HCT116 (cell line): Measurements from ENCODE around the gene FHIT. TPM values are rescaled to one million over a fixed set of nuclear protein-coding genes. Genes with fewer than 3 reads are reported as not detected.

ENCODE experiments used
- ATAC-seq: fragments of 200-7000 bp; cut with Tn5 transposase; 2 replicates; pipeline ENCODE4 v1.9.1; 2020; ENCODE audit warnings: mild to moderate bottlenecking, moderate library complexity
- BruUV-seq: library from RNA; stranded (reverse); fragments of 400-500 nt; replicated peaks from 2 replicates; lab custom pipeline; 2021; lab: Mats Ljungman, UMichigan
- CTCF ChIA-PET: fragments of 300-600 bp; sonication (Branson Sonifier 250); formaldehyde crosslinking; loops from one replicate; lab custom pipeline; 2021; ENCODE audit warnings: antibody characterized with exemption; lab: Charles Lee
- POLR2A ChIA-PET: fragments of 300-600, 350-600 bp; sonication (Branson Sonifier 250); formaldehyde crosslinking; loops from one replicate; lab custom pipeline; 2021; ENCODE audit warnings: antibody characterized with exemption; lab: Charles Lee
- RAD21 ChIA-PET, 2 experiments: fragments of 300-600 bp; sonication (Branson Sonifier 250); formaldehyde crosslinking; loops; one replicate each; lab custom pipeline; 2023; ENCODE audit warnings: low total read pairs in 2 of 2; ENCODE audit not compliant: uncharacterized antibody in 2 of 2, unreplicated experiment in 2 of 2, low non-redundant PET in 1 of 2; lab: Charles Lee
- DNase-seq: peaks from one replicate; pipeline ENCODE4 v3.0.0-alpha.2; 2010; ENCODE audit warnings: low read depth, low spot score
- H2AFZ ChIP-seq: fragments of 200-600 bp; shearing (Covaris generic), sonication (generic); 2 replicates; pipeline ENCODE4 v1.6.1; 2017; ENCODE audit warnings: low read depth, mixed run types, mixed read lengths, antibody characterized with exemption, low read length; ENCODE audit not compliant: poor library complexity, severe bottlenecking
- H3K27ac ChIP-seq: 2 replicates; pipeline ENCODE4 v1.5.1; 2012; ENCODE audit warnings: low read depth, low read length
- H3K27me3 ChIP-seq: fragments of 200-600 bp; sonication (generic); 2 replicates; pipeline ENCODE4 v1.6.1; 2016; ENCODE audit warnings: mixed run types, low read length, mixed read lengths; ENCODE audit not compliant: insufficient read depth
- H3K36me3 ChIP-seq, 2 experiments: fragments of 200-500 bp in 1 of 2; fragments of 200-600 bp in 1 of 2; sonication (Bioruptor generic) in 1 of 2; sonication (generic) in 1 of 2; 2 replicates each; pipeline versions ENCODE4 v1.5.1 to v1.6.1; 2014 to 2016; ENCODE audit warnings: low read length in 2 of 2, inconsistent platforms in 1 of 2, mixed read lengths in 1 of 2, mixed run types in 1 of 2; ENCODE audit not compliant: insufficient read depth in 2 of 2, control insufficient read depth in 1 of 2
- H3K4me1 ChIP-seq, 2 experiments: fragments of 200-600 bp in 1 of 2; sonication (generic) in 1 of 2; 2 replicates each; pipeline versions ENCODE4 v1.5.1 to v1.6.1; 2012 to 2017; ENCODE audit warnings: low read length in 2 of 2, inconsistent platforms in 1 of 2, mild to moderate bottlenecking in 1 of 2, mixed read lengths in 1 of 2, mixed run types in 1 of 2, moderate library complexity in 1 of 2; ENCODE audit not compliant: insufficient read depth in 2 of 2, control insufficient read depth in 1 of 2
- H3K4me2 ChIP-seq: fragments of 200-600 bp; sonication (generic); 2 replicates; pipeline ENCODE4 v1.6.1; 2017; ENCODE audit warnings: mixed run types, low read length, mixed read lengths
- H3K4me3 ChIP-seq, 2 experiments: fragments of 200-600 bp in 1 of 2; sonication (generic) in 1 of 2; replicated peaks in 1 of 2; 2 replicates each; pipeline ENCODE4 v1.5.1; 2011 to 2016; ENCODE audit warnings: low read length in 2 of 2, control low read depth in 1 of 2, low read depth in 1 of 2, mild to moderate bottlenecking in 1 of 2, mixed read lengths in 1 of 2, mixed run types in 1 of 2
- H3K79me2 ChIP-seq: fragments of 200-600 bp; sonication (generic); 2 replicates; pipeline ENCODE4 v1.6.1; 2017; ENCODE audit warnings: mild to moderate bottlenecking, mixed run types, low read length, moderate library complexity, mixed read lengths; ENCODE audit not compliant: insufficient read depth
- H3K9ac ChIP-seq: fragments of 200-600 bp; sonication (generic); 2 replicates; pipeline ENCODE4 v1.6.1; 2016; ENCODE audit warnings: low read length, mixed read lengths
- H3K9me2 ChIP-seq: fragments of 200-600 bp; sonication (generic), shearing (Covaris generic); 2 replicates; pipeline ENCODE4 v1.6.1; 2017; ENCODE audit warnings: mixed run types, mild to moderate bottlenecking, moderate library complexity; ENCODE audit not compliant: insufficient read depth
- H3K9me3 ChIP-seq, 2 experiments: fragments of 200-500 bp in 1 of 2; fragments of 200-600 bp in 1 of 2; sonication (Bioruptor generic) in 1 of 2; sonication (generic) in 1 of 2; 2 replicates each; pipeline ENCODE4 v1.6.1; 2014 to 2017; ENCODE audit warnings: low read length in 2 of 2, mixed read lengths in 2 of 2, inconsistent platforms in 1 of 2, low read depth in 1 of 2, mild to moderate bottlenecking in 1 of 2, mixed run types in 1 of 2, moderate library complexity in 1 of 2; ENCODE audit not compliant: control insufficient read depth in 1 of 2, insufficient read depth in 1 of 2
- H4K20me1 ChIP-seq: fragments of 200-600 bp; sonication (generic), shearing (Covaris generic); 2 replicates; pipeline ENCODE4 v1.6.1; 2017; ENCODE audit warnings: mixed run types, mild to moderate bottlenecking, moderate library complexity; ENCODE audit not compliant: insufficient read depth
- ATF3 ChIP-seq: IDR thresholded peaks from 2 replicates; pipeline ENCODE4 v1.6.1; 2012
- CBX3 ChIP-seq: IDR thresholded peaks from 2 replicates; pipeline ENCODE4 v1.6.1; 2012; ENCODE audit warnings: low read depth
- CEBPB ChIP-seq: IDR thresholded peaks from 2 replicates; pipeline ENCODE4 v1.6.1; 2012; ENCODE audit warnings: low read depth
- CTCF ChIP-seq, 3 experiments: fragments of 200-600 bp in 1 of 3; sonication (generic) in 1 of 3; IDR thresholded peaks in 2 of 3; conservative IDR thresholded peaks in 1 of 3; 2 replicates each; pipeline ENCODE4 v1.5.1; 2012 to 2017; ENCODE audit warnings: low read depth in 2 of 3, low read length in 2 of 3, antibody characterized with exemption in 1 of 3, borderline replicate concordance in 1 of 3, control low read depth in 1 of 3, mild to moderate bottlenecking in 1 of 3, mixed read lengths in 1 of 3, mixed run types in 1 of 3, moderate library complexity in 1 of 3; ENCODE audit not compliant: insufficient read depth in 1 of 3
- EGR1 ChIP-seq: IDR thresholded peaks from 2 replicates; pipeline ENCODE4 v1.6.1; 2012; ENCODE audit warnings: low read depth
- ELF1 ChIP-seq: IDR thresholded peaks from 2 replicates; pipeline ENCODE4 v1.6.1; 2012; ENCODE audit warnings: low read depth, borderline replicate concordance
- EZH2 ChIP-seq: fragments of 200-600 bp; sonication (generic); IDR thresholded peaks from 2 replicates; pipeline ENCODE4 v1.6.1; 2017; ENCODE audit warnings: antibody characterized with exemption, mixed run types
- FOSL1 ChIP-seq: IDR thresholded peaks from 2 replicates; pipeline ENCODE4 v1.6.1; 2012; ENCODE audit warnings: low read depth
- JUND ChIP-seq: IDR thresholded peaks from 2 replicates; pipeline ENCODE4 v1.6.1; 2012
- MAX ChIP-seq: IDR thresholded peaks from 2 replicates; pipeline ENCODE4 v1.6.1; 2012
- POLR2A ChIP-seq: IDR thresholded peaks from 2 replicates; pipeline ENCODE4 v1.7.0; 2011; ENCODE audit warnings: borderline replicate concordance; ENCODE audit not compliant: insufficient read depth, insufficient read length; ENCODE audit errors: extremely low read depth
- POLR2AphosphoS5 ChIP-seq: IDR thresholded peaks from 2 replicates; pipeline ENCODE4 v1.6.1; 2011; ENCODE audit warnings: mild to moderate bottlenecking, low read depth, low read length, moderate library complexity
- RAD21 ChIP-seq: IDR thresholded peaks from 2 replicates; pipeline ENCODE4 v1.6.1; 2012; ENCODE audit warnings: low read depth, mild to moderate bottlenecking
- REST ChIP-seq: IDR thresholded peaks from 2 replicates; pipeline ENCODE4 v1.6.1; 2012; ENCODE audit warnings: low read depth
- SIN3A ChIP-seq: IDR thresholded peaks from 2 replicates; pipeline ENCODE4 v1.6.1; 2012; ENCODE audit warnings: low read depth
- SP1 ChIP-seq: IDR thresholded peaks from 2 replicates; pipeline ENCODE4 v1.6.1; 2012; ENCODE audit warnings: low read depth
- TCF7L2 ChIP-seq: IDR thresholded peaks from 2 replicates; pipeline ENCODE4 v1.7.0; 2011; ENCODE audit warnings: borderline replicate concordance, inconsistent platforms; ENCODE audit not compliant: insufficient read depth, insufficient read length; ENCODE audit errors: extremely low read depth
- YY1 ChIP-seq: IDR thresholded peaks from 2 replicates; pipeline ENCODE4 v1.6.1; 2011; ENCODE audit warnings: low read length, low read depth, moderate library complexity, mild to moderate bottlenecking; ENCODE audit not compliant: insufficient replicate concordance; ENCODE audit errors: extremely low read depth
- ZBTB33 ChIP-seq: IDR thresholded peaks from 2 replicates; pipeline ENCODE4 v1.6.1; 2011; ENCODE audit warnings: mild to moderate bottlenecking, low read length, moderate library complexity; ENCODE audit not compliant: insufficient replicate concordance; ENCODE audit errors: extremely low read depth
- ZNF274 ChIP-seq: fragments of 200-500 bp; sonication (Bioruptor generic); IDR thresholded peaks from 2 replicates; pipeline ENCODE4 v1.6.1; 2014; ENCODE audit warnings: mild to moderate bottlenecking, low read depth, low read length, inconsistent platforms
- intact Hi-C: fragments of 100-400 bp; cut with micrococcal nuclease; formaldehyde crosslinking; loops from 2 replicates; pipeline ENCODE4 v1.10.0; 2022
- total RNA-seq: library from RNA; stranded (reverse); gene quantifications from one replicate; pipeline ENCODE4 v1.2.1, GENCODE V29; 2021; ENCODE audit not compliant: unreplicated experiment

FHIT gene
- total RNA-seq, 1 experiment from 2014 or later = 20.1 TPM

- RAD21 ChIA-PET = no interaction called here
- Histone ChIP-seq H3K9ac (no peak overlapping the region), H3K27ac (no peak overlapping the region), H3K9me2 (no peaks in the 10 kb centered on the region), H3K4me2 (no peak overlapping the region), H3K36me3 (no peaks in the 10 kb centered on the region), H4K20me1 (no peaks in the 10 kb centered on the region), H3K4me3 (no peak overlapping the region), H2AFZ (no peak overlapping the region), H3K9me3 (no peaks in the 10 kb centered on the region), H3K27me3 (0 out of 2 replicates have a peak, but pooled peaks cover 4% of the 10 kb centered on the region), H3K4me1 (peaks cover 0 to 6% of the 10 kb centered on the region in 2 experiments; a peak in 2 of 4 replicates), H3K79me2 (no peaks in the 10 kb centered on the region)
- POLR2A ChIA-PET = no interaction called here
- CTCF ChIA-PET = no interaction called here
- intact Hi-C loops = no loop called here
- no TSS peak for BruUV-seq
- ATAC-seq (no peak), DNase-seq (no peak)
- TF ChIP-seq FOSL1 (no peak), YY1 (no peak), SIN3A (no peak), JUND (no peak), POLR2A (no peak), CBX3 (no peak), ZNF274 (no peak), REST (no peak), CEBPB (no peak), SP1 (no peak), POLR2AphosphoS5 (no peak), EGR1 (no peak), CTCF (IDR thresholded peaks at IDR 0.05 in 2 of 3, conservative IDR thresholded peaks at IDR 0.05 in 1 of 3; ENCODE audit: borderline replicate concordance in 1 of 3, insufficient read depth in 1 of 3, low read depth in 2 of 3, low read length in 2 of 3) (no peak), TCF7L2 (no peak), MAX (no peak), ZBTB33 (no peak), EZH2 (no peak), ELF1 (no peak), ATF3 (no peak), RAD21 (no peak)
These were observed 673.7 kb downstream of the FHIT start for GRCh38 chr3:60577601-60578000.
